Esophagus (tissue), 2 donors: ENCODE data around the gene SPSB4. TPM values are rescaled to one million over a fixed set of nuclear protein-coding genes. Genes with fewer than 3 reads are reported as not detected.

ENCODE experiments used
- H3K27ac ChIP-seq, 2 donors: one replicate each; pipeline ENCODE4 v1.5.1; 2013; ENCODE audit warnings: low read depth in 2 of 2, mild to moderate bottlenecking in 2 of 2, inconsistent platforms in 1 of 2, low read length in 1 of 2, moderate library complexity in 1 of 2
- H3K27me3 ChIP-seq, 2 donors: one replicate each; pipeline ENCODE4 v1.6.1; 2013; ENCODE audit warnings: low read length in 2 of 2, control low read depth in 1 of 2, mild to moderate bottlenecking in 1 of 2; ENCODE audit not compliant: insufficient read depth in 2 of 2, control insufficient read depth in 1 of 2
- H3K36me3 ChIP-seq, 2 donors: one replicate each; pipeline ENCODE4 v1.6.1; 2013; ENCODE audit warnings: low read length in 1 of 2; ENCODE audit not compliant: control insufficient read depth in 2 of 2, insufficient read depth in 2 of 2
- H3K4me1 ChIP-seq, 2 donors: one replicate each; pipeline ENCODE4 v1.6.1; 2013; ENCODE audit warnings: low read length in 1 of 2; ENCODE audit not compliant: control insufficient read depth in 2 of 2, insufficient read depth in 2 of 2
- H3K4me3 ChIP-seq, 2 donors: one replicate each; pipeline ENCODE4 v1.5.1; 2013; ENCODE audit warnings: low read length in 2 of 2, mild to moderate bottlenecking in 2 of 2, low read depth in 1 of 2, moderate library complexity in 1 of 2
- H3K9me3 ChIP-seq, 2 donors: one replicate each; pipeline ENCODE4 v1.6.1; 2013; ENCODE audit warnings: mild to moderate bottlenecking in 2 of 2, low read depth in 1 of 2, low read length in 1 of 2, moderate library complexity in 1 of 2; ENCODE audit not compliant: control insufficient read depth in 2 of 2, insufficient read depth in 1 of 2
- WGBS, 2 donors: extraction: QIAGEN DNeasy Blood & Tissue Kit; methylation state at CpG; one replicate each; pipeline ENCODE4 v1.1.7; 2013; 5-methylcytosine and 5-hydroxymethylcytosine counted together
- polyA plus RNA-seq, 2 donors: library from polyadenylated mRNA; stranded (reverse); fragments of 200-250 nt; gene quantifications; one replicate each; pipeline ENCODE4 v1.2.3, GENCODE V29; 2013
- donor health status: healthy with polysubstance abuse.
- donor health status: Bipolar disorder and iron deficiency.

The SPSB4 gene
- polyA plus RNA-seq, 2 donors = 0.04 TPM; not detected in 1

DNA sequence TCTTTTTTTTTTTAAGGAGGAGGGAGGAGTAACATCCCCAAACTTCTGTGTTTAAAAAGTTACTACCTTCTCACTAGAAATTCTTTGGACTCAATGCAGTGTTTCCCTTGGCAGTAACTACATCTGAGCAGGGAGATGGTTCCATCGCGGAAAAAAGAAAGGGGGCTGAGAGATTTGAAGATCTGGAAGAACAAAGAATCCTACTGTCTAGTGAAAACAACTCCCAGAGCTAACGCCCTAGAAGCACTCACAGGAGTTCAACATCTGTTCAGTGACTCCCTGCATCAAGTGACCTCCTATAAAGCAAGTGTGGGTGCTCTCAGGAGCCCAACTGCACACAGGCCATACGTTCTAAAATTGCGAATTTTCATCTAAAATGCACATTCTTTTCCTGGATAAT is 113.7 kb downstream of the SPSB4 start:
- Histone ChIP-seq H3K4me3 (no peak overlapping the region), H3K36me3 (no peaks in the 10 kb centered on the region), H3K27me3 (no peaks in the 10 kb centered on the region), H3K9me3 (peaks cover 0 to 3% of the 10 kb centered on the region in 2 donors), H3K4me1 (no peaks in the 10 kb centered on the region), H3K27ac (no peak overlapping the region)
- WGBS, 2 donors = 74 to 79% methylated on average over 5 of the region's 5 CpGs

DNA sequence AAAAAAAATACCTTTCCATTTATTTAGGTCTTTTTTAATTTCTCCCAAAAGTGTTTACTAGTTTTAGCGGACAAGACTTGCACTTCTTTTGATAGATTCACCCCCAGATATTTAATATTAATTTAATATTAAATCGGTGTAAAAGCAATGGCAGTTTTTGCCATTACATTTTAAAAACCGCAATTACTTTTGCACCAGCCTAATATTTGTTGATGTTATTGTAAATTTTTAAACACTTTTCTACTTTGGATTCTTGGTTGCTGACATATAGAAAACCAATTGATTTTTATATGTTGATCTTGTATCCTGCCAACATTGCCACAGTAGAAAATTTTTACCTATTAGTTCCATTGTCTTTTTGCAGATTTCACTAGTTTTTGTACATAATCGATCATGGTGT is 116.5 kb downstream of the SPSB4 start:
- Histone ChIP-seq H3K9me3 (peaks cover 0 to 3% of the 10 kb centered on the region in 2 donors), H3K27me3 (no peaks in the 10 kb centered on the region), H3K36me3 (no peaks in the 10 kb centered on the region), H3K4me3 (no peak overlapping the region), H3K4me1 (no peaks in the 10 kb centered on the region), H3K27ac (no peak overlapping the region)
- 91 to 95% methylated on average over 4 of the region's 4 CpGs for WGBS, 2 donors

DNA sequence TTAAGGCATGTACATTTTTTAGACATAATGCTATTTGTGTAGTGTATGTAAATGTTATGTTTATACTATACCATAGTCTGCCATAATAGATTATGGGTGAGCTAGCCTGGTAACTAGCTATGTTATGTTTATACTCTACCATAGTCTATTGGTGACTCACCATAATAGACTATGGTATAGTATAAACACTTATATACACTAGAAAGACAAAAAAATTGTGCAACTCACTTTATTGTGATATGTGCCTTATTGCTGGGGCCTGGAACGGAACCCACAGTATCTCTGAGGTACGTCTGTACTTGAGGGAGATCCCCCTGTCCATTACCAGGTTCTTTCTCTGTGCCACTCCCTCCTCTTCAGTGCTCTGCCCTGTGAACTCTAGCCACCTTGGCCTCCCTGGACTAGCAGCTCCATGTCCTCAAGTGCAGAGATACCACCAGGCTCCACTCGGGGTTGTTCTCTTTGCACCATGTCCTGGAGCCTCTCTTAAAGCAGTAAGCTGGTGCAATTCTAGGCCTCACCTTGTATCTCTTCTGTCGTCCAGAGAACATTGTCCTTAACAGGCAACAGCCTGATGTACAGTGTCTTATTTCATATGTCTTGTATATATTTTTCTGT is 119.6 kb downstream of the SPSB4 start:
- no peaks in the 10 kb centered on the region for H3K4me1 ChIP-seq
- WGBS, 2 donors = 84 to 93% methylated on average over 4 of the region's 4 CpGs

DNA sequence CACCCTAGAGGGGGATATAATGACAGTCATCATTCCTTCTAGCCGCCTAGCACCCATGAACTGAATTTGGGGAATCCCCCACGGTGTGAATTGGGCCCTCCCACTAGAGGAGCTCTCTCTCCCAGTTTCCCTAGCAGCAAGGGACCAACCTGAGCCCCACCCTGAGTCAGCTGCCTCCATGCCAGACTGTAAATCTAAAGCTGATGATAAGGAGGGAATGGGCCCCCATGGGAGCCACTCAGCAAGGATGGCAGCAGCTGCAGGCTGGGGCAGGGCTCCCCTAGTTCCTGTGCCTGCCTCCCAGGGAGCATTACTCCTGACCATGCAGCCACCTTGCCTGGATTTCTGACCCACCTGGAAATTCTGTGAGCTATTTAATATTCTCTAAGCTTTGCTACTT is 123.5 kb downstream of the SPSB4 start:
- no peaks in the 10 kb centered on the region for H3K4me1 ChIP-seq
- WGBS, 2 donors = 52 to 68% methylated on average over 2 of the region's 2 CpGs
- H3K36me3 ChIP-seq = no peaks in the 10 kb centered on the region
- no peak overlapping the region for H3K27ac ChIP-seq
- no peaks in the 10 kb centered on the region for H3K9me3 ChIP-seq
- H3K4me3 ChIP-seq = no peak overlapping the region
- H3K27me3 ChIP-seq = no peaks in the 10 kb centered on the region

More for the DNA sequence above, 119.6 kb downstream of the SPSB4 start:
- Histone ChIP-seq H3K27me3 (no peaks in the 10 kb centered on the region), H3K9me3 (peaks cover 0 to 3% of the 10 kb centered on the region in 2 donors), H3K4me3 (no peak overlapping the region), H3K27ac (no peak overlapping the region), H3K36me3 (no peaks in the 10 kb centered on the region)

DNA sequence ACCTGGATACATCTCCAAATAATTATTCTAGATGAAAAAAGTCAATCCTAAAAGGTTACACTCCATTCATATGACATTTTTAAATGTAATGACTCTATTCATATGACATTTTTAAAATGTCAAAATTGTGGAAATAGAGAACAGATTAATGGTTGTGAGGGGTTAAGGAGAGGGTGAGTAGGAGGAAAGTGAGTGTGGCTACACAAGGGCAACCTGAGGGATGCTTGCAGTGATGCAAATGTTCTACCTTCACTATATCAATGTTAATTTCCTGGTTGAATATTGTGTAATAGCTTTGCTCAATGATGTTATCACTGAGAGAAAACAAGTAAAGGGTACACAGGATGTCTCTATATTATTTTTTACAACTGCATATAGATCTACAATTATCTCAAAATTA is 125.6 kb downstream of the SPSB4 start:
- no peak overlapping the region for H3K4me3 ChIP-seq
- H3K9me3 ChIP-seq = peaks cover 0 to 2% of the 10 kb centered on the region in 2 donors
- no peaks in the 10 kb centered on the region for H3K36me3 ChIP-seq
- no peak overlapping the region for H3K27ac ChIP-seq
- H3K4me1 ChIP-seq = no peaks in the 10 kb centered on the region
- H3K27me3 ChIP-seq = no peaks in the 10 kb centered on the region

DNA sequence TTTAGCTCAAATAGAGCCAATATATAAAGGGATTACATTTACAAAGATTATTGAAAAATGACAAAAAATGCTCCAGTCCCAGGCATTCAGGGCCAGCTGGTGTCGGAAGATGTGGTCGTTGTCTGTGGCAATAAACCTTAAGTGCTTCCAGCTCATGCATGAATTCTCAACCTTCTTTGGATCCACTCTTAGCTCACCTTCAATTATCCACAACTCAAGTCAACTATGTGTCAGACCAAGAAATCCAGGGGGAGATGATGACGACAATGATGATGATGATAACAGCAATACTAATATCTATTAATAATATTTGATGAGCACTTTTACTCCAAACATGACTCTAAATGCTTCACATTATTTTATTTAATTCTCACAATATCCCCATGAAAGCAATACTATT is 126.9 kb downstream of the SPSB4 start:
- Histone ChIP-seq H3K27ac (no peak overlapping the region), H3K4me1 (no peaks in the 10 kb centered on the region), H3K9me3 (peaks cover 0 to 2% of the 10 kb centered on the region in 2 donors), H3K36me3 (no peaks in the 10 kb centered on the region), H3K27me3 (no peaks in the 10 kb centered on the region), H3K4me3 (no peak overlapping the region)
- 80 to 86% methylated on average over 3 of the region's 3 CpGs for WGBS, 2 donors

DNA sequence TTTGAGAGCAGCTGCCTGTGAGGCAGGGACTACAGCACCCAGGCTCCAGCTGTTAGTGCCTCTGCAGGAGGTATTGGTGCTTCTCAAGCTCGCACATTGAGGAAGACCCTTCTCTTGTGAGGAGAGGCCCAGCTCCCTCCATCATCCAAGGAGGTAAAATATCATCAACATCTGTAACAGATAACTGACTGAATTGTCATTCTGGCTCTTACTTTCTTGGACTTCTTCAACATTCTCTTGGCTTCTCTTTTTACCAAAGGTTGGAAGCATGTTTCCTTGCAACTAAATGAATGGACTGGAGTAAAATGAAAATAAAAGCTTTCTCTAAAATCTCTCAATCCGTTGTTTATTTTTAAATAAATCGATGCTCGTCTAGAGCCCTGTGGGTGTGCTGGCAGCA is 127.4 kb downstream of the SPSB4 start:
- H3K36me3 ChIP-seq = no peaks in the 10 kb centered on the region
- no peak overlapping the region for H3K27ac ChIP-seq
- WGBS, 2 donors = 68 to 81% methylated on average over 4 of the region's 4 CpGs
- H3K4me1 ChIP-seq = no peaks in the 10 kb centered on the region
- peaks cover 0 to 2% of the 10 kb centered on the region in 2 donors for H3K9me3 ChIP-seq
- no peak overlapping the region for H3K4me3 ChIP-seq
- H3K27me3 ChIP-seq = no peaks in the 10 kb centered on the region

DNA sequence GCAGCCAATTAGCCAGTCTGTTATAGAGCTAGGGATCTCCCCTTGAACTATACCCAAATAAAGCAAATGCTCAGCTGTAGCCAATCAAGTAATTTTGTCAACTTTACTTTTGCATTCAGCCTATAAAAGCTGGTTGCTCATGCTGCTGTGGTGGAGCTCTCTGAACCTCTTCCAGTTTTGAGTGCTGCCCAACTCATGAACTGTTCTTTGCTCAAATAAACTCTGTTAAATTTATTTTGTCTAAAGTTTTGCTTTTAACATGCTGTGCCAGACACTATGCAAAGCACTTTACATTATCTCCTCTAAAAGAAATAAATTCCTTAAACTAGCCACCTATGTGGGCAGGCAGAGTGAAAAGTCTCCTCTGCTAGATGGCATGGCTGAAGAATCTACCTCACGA is 128.8 kb downstream of the SPSB4 start:
- no peaks in the 10 kb centered on the region for H3K27me3 ChIP-seq
- no peak overlapping the region for H3K27ac ChIP-seq
- no peaks in the 10 kb centered on the region for H3K4me1 ChIP-seq
- no peaks in the 10 kb centered on the region for H3K36me3 ChIP-seq
- peaks cover 0 to 2% of the 10 kb centered on the region in 2 donors for H3K9me3 ChIP-seq
- 91 to 100% methylated on average over 1 of the region's 1 CpG for WGBS, 2 donors
- H3K4me3 ChIP-seq = no peak overlapping the region

DNA sequence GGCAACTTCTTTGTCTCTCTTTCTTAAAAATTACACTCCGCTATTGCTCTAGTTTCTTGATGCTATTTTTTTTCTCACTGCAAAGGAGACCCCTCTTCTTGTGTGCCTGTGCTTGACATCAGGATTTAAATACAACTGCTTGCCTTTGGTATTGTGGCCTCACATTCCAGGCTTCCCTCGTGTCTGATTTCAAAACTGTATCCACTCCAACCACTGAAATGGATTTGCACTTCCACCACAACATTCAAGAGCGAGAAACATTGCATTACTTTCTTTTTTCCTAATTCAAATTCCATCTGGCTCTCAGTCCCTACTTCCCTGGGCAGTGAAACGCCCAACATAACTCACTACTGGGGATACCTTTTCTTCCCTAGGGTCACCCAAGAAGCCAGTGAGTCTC is 130.0 kb downstream of the SPSB4 start:
- WGBS, 2 donors = 78 to 83% methylated on average over 4 of the region's 4 CpGs
- no peaks in the 10 kb centered on the region for H3K4me1 ChIP-seq
- H3K9me3 ChIP-seq = peaks cover 0 to 2% of the 10 kb centered on the region in 2 donors
- no peak overlapping the region for H3K4me3 ChIP-seq
- H3K27me3 ChIP-seq = no peaks in the 10 kb centered on the region
- no peak overlapping the region for H3K27ac ChIP-seq
- H3K36me3 ChIP-seq = no peaks in the 10 kb centered on the region

DNA sequence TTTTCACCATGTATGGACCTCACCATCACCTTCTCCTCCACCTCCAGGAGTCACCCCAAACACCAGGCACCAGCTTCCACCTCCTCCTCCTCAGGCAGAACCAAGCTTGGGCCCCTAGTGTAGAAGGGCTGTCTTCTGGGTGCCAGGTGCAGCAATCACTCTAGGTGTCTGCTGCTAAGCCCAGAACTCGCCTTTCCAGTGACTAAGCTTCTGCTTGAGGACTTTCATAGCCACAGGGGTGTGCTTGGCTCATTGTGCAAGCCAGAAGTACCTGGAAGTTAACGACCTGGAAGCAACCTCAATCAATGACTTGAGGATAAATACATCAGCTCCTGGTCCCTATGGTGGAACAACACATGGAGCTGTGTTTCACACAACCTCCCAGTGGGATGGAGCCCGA is 130.7 kb downstream of the SPSB4 start:
- WGBS, 2 donors = 59 to 65% methylated on average over 3 of the region's 3 CpGs

More for the DNA sequence above, 130.7 kb downstream of the SPSB4 start:
- Histone ChIP-seq H3K27me3 (no peaks in the 10 kb centered on the region), H3K4me3 (no peak overlapping the region), H3K9me3 (peaks cover 0 to 2% of the 10 kb centered on the region in 2 donors), H3K27ac (no peak overlapping the region), H3K36me3 (no peaks in the 10 kb centered on the region), H3K4me1 (no peaks in the 10 kb centered on the region)
